ENCODE measurements around the gene MIA. TPM values are rescaled to one million over a fixed set of nuclear protein-coding genes. Genes with fewer than 3 reads are reported as not detected.

The MIA gene
- total and polyA plus RNA-seq, 9 of the 15 experiments (the other 6 are each of a cell fraction or from before 2014, with no cell fraction given), result 0.21 TPM; not detected in 8

DNA sequence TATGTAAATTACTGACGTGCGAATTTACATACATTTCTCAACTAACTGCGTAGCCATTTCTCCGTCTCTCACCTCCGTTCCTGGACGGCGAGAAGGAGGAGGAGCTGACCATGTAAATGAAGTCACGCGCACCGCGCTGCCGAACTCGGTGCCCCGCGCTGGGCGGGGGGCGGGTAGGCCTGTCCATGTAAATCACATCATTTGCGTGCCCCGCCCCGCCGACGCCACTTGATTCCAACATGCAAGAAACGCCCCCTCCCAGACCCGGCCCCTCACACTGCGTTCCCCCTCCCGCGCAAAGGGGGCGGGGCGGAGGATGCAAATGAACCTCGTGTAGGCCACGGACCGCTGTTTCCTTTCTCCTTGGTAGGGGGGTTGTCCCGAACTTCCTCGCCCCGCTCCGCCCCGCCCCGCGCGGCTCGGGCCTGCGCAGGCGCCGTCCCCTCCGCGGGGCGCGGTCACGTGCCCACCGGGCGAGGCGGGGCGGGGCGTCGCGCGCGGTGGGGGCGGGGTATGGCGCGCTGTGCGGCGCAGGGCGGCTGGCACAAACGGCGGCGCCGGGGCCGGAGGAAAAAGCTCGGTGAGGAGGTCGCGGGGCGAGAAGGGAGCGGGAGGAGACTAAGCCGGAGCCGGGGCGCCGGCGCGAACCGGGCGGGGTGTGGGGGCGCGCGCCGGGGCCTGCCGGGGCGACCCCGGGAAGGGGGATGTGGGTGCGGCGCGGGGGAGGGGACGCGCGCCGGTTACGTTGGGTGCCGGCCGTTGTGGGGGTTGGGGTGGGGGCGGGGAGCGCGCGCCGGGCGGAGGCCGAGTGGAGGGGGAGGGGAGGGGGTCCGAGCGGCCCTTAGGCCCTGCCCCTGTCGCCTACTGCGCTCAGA lies 23.6 kb downstream of the MIA start, which contains the start of gene EGLN2 (continued):
- TF ChIP-seq ZNF395 (CRISPR knock-in tag; IDR thresholded peaks at IDR 0.05), result no peak
- TF ChIP-seq CHD1 (IDR thresholded peaks at IDR 0.05; ENCODE audit: low read length), result no peak
- TF ChIP-seq, protein P1, sequence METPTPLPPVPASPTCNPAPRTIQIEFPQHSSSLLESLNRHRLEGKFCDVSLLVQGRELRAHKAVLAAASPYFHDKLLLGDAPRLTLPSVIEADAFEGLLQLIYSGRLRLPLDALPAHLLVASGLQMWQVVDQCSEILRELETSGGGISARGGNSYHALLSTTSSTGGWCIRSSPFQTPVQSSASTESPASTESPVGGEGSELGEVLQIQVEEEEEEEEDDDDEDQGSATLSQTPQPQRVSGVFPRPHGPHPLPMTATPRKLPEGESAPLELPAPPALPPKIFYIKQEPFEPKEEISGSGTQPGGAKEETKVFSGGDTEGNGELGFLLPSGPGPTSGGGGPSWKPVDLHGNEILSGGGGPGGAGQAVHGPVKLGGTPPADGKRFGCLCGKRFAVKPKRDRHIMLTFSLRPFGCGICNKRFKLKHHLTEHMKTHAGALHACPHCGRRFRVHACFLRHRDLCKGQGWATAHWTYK (CRISPR knock-in tag; IDR thresholded peaks at IDR 0.05), result no peak
- no peak for TF ChIP-seq ZNF398 (CRISPR knock-in tag; IDR thresholded peaks at IDR 0.05)
- TF ChIP-seq LCOR (CRISPR knock-in tag; IDR thresholded peaks at IDR 0.05), result no peak; the same call in 1 of the 2 replicates
- TF ChIP-seq, protein P2, sequence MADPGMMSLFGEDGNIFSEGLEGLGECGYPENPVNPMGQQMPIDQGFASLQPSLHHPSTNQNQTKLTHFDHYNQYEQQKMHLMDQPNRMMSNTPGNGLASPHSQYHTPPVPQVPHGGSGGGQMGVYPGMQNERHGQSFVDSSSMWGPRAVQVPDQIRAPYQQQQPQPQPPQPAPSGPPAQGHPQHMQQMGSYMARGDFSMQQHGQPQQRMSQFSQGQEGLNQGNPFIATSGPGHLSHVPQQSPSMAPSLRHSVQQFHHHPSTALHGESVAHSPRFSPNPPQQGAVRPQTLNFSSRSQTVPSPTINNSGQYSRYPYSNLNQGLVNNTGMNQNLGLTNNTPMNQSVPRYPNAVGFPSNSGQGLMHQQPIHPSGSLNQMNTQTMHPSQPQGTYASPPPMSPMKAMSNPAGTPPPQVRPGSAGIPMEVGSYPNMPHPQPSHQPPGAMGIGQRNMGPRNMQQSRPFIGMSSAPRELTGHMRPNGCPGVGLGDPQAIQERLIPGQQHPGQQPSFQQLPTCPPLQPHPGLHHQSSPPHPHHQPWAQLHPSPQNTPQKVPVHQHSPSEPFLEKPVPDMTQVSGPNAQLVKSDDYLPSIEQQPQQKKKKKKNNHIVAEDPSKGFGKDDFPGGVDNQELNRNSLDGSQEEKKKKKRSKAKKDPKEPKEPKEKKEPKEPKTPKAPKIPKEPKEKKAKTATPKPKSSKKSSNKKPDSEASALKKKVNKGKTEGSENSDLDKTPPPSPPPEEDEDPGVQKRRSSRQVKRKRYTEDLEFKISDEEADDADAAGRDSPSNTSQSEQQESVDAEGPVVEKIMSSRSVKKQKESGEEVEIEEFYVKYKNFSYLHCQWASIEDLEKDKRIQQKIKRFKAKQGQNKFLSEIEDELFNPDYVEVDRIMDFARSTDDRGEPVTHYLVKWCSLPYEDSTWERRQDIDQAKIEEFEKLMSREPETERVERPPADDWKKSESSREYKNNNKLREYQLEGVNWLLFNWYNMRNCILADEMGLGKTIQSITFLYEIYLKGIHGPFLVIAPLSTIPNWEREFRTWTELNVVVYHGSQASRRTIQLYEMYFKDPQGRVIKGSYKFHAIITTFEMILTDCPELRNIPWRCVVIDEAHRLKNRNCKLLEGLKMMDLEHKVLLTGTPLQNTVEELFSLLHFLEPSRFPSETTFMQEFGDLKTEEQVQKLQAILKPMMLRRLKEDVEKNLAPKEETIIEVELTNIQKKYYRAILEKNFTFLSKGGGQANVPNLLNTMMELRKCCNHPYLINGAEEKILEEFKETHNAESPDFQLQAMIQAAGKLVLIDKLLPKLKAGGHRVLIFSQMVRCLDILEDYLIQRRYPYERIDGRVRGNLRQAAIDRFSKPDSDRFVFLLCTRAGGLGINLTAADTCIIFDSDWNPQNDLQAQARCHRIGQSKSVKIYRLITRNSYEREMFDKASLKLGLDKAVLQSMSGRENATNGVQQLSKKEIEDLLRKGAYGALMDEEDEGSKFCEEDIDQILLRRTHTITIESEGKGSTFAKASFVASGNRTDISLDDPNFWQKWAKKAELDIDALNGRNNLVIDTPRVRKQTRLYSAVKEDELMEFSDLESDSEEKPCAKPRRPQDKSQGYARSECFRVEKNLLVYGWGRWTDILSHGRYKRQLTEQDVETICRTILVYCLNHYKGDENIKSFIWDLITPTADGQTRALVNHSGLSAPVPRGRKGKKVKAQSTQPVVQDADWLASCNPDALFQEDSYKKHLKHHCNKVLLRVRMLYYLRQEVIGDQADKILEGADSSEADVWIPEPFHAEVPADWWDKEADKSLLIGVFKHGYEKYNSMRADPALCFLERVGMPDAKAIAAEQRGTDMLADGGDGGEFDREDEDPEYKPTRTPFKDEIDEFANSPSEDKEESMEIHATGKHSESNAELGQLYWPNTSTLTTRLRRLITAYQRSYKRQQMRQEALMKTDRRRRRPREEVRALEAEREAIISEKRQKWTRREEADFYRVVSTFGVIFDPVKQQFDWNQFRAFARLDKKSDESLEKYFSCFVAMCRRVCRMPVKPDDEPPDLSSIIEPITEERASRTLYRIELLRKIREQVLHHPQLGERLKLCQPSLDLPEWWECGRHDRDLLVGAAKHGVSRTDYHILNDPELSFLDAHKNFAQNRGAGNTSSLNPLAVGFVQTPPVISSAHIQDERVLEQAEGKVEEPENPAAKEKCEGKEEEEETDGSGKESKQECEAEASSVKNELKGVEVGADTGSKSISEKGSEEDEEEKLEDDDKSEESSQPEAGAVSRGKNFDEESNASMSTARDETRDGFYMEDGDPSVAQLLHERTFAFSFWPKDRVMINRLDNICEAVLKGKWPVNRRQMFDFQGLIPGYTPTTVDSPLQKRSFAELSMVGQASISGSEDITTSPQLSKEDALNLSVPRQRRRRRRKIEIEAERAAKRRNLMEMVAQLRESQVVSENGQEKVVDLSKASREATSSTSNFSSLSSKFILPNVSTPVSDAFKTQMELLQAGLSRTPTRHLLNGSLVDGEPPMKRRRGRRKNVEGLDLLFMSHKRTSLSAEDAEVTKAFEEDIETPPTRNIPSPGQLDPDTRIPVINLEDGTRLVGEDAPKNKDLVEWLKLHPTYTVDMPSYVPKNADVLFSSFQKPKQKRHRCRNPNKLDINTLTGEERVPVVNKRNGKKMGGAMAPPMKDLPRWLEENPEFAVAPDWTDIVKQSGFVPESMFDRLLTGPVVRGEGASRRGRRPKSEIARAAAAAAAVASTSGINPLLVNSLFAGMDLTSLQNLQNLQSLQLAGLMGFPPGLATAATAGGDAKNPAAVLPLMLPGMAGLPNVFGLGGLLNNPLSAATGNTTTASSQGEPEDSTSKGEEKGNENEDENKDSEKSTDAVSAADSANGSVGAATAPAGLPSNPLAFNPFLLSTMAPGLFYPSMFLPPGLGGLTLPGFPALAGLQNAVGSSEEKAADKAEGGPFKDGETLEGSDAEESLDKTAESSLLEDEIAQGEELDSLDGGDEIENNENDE (IDR thresholded peaks at IDR 0.05; ENCODE audit: low read depth, low read length), result no peak

All from K562 (cell line).